NB4 (cell line): ENCODE results near the gene SOD3.

ENCODE experiments used
- MAX ChIP-seq: IDR thresholded peaks from 2 replicates; pipeline ENCODE4 v1.6.1; 2011; ENCODE audit warnings: low read depth, low read length
- MYC ChIP-seq: IDR thresholded peaks from 2 replicates; pipeline ENCODE4 v1.6.1; 2011; ENCODE audit warnings: low read depth, low read length
- POLR2A ChIP-seq: IDR thresholded peaks from 2 replicates; pipeline ENCODE4 v1.6.1; 2011; ENCODE audit warnings: mild to moderate bottlenecking; ENCODE audit not compliant: insufficient read length; ENCODE audit errors: extremely low read depth
- TF ChIP-seq, protein P1 (sequence below): IDR thresholded peaks from one replicate; pipeline ENCODE4 v1.5.1; 2012; ENCODE audit warnings: low read depth, low read length

- TF ChIP-seq, protein P1, sequence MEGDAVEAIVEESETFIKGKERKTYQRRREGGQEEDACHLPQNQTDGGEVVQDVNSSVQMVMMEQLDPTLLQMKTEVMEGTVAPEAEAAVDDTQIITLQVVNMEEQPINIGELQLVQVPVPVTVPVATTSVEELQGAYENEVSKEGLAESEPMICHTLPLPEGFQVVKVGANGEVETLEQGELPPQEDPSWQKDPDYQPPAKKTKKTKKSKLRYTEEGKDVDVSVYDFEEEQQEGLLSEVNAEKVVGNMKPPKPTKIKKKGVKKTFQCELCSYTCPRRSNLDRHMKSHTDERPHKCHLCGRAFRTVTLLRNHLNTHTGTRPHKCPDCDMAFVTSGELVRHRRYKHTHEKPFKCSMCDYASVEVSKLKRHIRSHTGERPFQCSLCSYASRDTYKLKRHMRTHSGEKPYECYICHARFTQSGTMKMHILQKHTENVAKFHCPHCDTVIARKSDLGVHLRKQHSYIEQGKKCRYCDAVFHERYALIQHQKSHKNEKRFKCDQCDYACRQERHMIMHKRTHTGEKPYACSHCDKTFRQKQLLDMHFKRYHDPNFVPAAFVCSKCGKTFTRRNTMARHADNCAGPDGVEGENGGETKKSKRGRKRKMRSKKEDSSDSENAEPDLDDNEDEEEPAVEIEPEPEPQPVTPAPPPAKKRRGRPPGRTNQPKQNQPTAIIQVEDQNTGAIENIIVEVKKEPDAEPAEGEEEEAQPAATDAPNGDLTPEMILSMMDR = no peak
- TF ChIP-seq MYC (no peak), POLR2A (no peak), MAX (no peak)
Measured at GRCh38 chr4:24747234-24747975, 48.0 kb upstream of the SOD3 start.
